ENCODE results near the gene NDC1. TPM values are rescaled to one million over a fixed set of nuclear protein-coding genes. Genes with fewer than 3 reads are reported as not detected.

The NDC1 gene
- total RNA-seq, 1 donor from 2014 or later: 14.8 TPM

GRCh38 chr1:53804791-53805505 lies 33.1 kb downstream of the NDC1 start:
- H3K36me3 ChIP-seq (ENCODE audit: insufficient read depth, low read length): peaks cover 10% of the 10 kb centered on the region

GRCh38 chr1:53804181-53804580 lies 33.9 kb downstream of the NDC1 start:
- TF ChIP-seq CTCF (IDR thresholded peaks at IDR 0.05; ENCODE audit: insufficient read depth, low read depth, low read length): no peak
- no peak for TF ChIP-seq EZH2 (IDR thresholded peaks at IDR 0.05; ENCODE audit: insufficient read depth, low read length)
- H3K36me3 ChIP-seq (ENCODE audit: insufficient read depth, low read length): peaks cover 13% of the 10 kb centered on the region

More at GRCh38 chr1:53804791-53805505, 33.1 kb downstream of the NDC1 start:
- H3K27ac Mint-ChIP-seq (ENCODE audit: unreplicated experiment): no peak overlapping the region
- no peaks in the 10 kb centered on the region for H3K27me3 Mint-ChIP-seq (ENCODE audit: low read depth, unreplicated experiment)
- H4K20me1 ChIP-seq (ENCODE audit: insufficient read depth, low read length): no peaks in the 10 kb centered on the region
- H3K79me2 ChIP-seq (ENCODE audit: insufficient read depth, low read length): no peaks in the 10 kb centered on the region
- H3K4me3 ChIP-seq (ENCODE audit: insufficient read depth, low read depth, low read length): no peak overlapping the region
- H3K9me3 ChIP-seq (ENCODE audit: insufficient read depth, low read depth, low read length): no peaks in the 10 kb centered on the region
- H3K27me3 ChIP-seq (ENCODE audit: insufficient read depth, low read length): no peaks in the 10 kb centered on the region
- FAIRE-seq: no peak
- no peak overlapping the region for H3K27ac ChIP-seq (ENCODE audit: low read depth, low read length)
- no peak overlapping the region for H3K9ac ChIP-seq (ENCODE audit: low read length)
- H3K4me1 Mint-ChIP-seq (ENCODE audit: low read depth, unreplicated experiment): no peaks in the 10 kb centered on the region
- H3K4me2 ChIP-seq (ENCODE audit: low read length): no peak overlapping the region
- no peaks in the 10 kb centered on the region for H3K9me3 Mint-ChIP-seq (ENCODE audit: unreplicated experiment)
- no peak overlapping the region for H2AFZ ChIP-seq (ENCODE audit: low read depth, low read length)
- TF ChIP-seq EZH2 (IDR thresholded peaks at IDR 0.05; ENCODE audit: insufficient read depth, low read length) (no peak), CTCF (IDR thresholded peaks at IDR 0.05; ENCODE audit: insufficient read depth, low read depth, low read length) (no peak)
- peaks cover 3% of the 10 kb centered on the region for H3K4me1 ChIP-seq (ENCODE audit: insufficient read depth, low read length)
- H3K4me3 Mint-ChIP-seq (ENCODE audit: unreplicated experiment): no peak overlapping the region
- no peak for DNase-seq (ENCODE audit: low read depth)
- H3K36me3 Mint-ChIP-seq (ENCODE audit: low read depth, unreplicated experiment): no peaks in the 10 kb centered on the region

GRCh38 chr1:53800621-53801020 lies 37.5 kb downstream of the NDC1 start:
- Histone ChIP-seq H3K4me3 (ENCODE audit: insufficient read depth, low read depth, low read length) (no peak overlapping the region), H3K4me2 (ENCODE audit: low read length) (no peak overlapping the region), H3K27ac (ENCODE audit: low read depth, low read length) (no peak overlapping the region), H3K4me1 (ENCODE audit: insufficient read depth, low read length) (no peaks in the 10 kb centered on the region), H2AFZ (ENCODE audit: low read depth, low read length) (no peak overlapping the region), H4K20me1 (ENCODE audit: insufficient read depth, low read length) (no peaks in the 10 kb centered on the region), H3K79me2 (ENCODE audit: insufficient read depth, low read length) (no peaks in the 10 kb centered on the region), H3K36me3 (ENCODE audit: insufficient read depth, low read length) (peaks cover 16% of the 10 kb centered on the region), H3K9me3 (ENCODE audit: insufficient read depth, low read depth, low read length) (no peaks in the 10 kb centered on the region), H3K9ac (ENCODE audit: low read length) (no peak overlapping the region), H3K27me3 (ENCODE audit: insufficient read depth, low read length) (no peaks in the 10 kb centered on the region)
- H3K4me3 Mint-ChIP-seq (ENCODE audit: unreplicated experiment): no peak overlapping the region
- DNase-seq (ENCODE audit: low read depth) (no peak), FAIRE-seq (no peak)
- no peak overlapping the region for H3K27ac Mint-ChIP-seq (ENCODE audit: unreplicated experiment)
- H3K27me3 Mint-ChIP-seq (ENCODE audit: low read depth, unreplicated experiment): no peaks in the 10 kb centered on the region
- H3K4me1 Mint-ChIP-seq (ENCODE audit: low read depth, unreplicated experiment): no peaks in the 10 kb centered on the region
- TF ChIP-seq EZH2 (IDR thresholded peaks at IDR 0.05; ENCODE audit: insufficient read depth, low read length): no peak
- no peak for TF ChIP-seq CTCF (IDR thresholded peaks at IDR 0.05; ENCODE audit: insufficient read depth, low read depth, low read length)
- no peaks in the 10 kb centered on the region for H3K9me3 Mint-ChIP-seq (ENCODE audit: unreplicated experiment)
- peaks cover 2% of the 10 kb centered on the region for H3K36me3 Mint-ChIP-seq (ENCODE audit: low read depth, unreplicated experiment)

More at GRCh38 chr1:53804181-53804580, 33.9 kb downstream of the NDC1 start:
- no peaks in the 10 kb centered on the region for H3K79me2 ChIP-seq (ENCODE audit: insufficient read depth, low read length)
- H3K9ac ChIP-seq (ENCODE audit: low read length): no peak overlapping the region
- no peaks in the 10 kb centered on the region for H4K20me1 ChIP-seq (ENCODE audit: insufficient read depth, low read length)
- H3K4me3 Mint-ChIP-seq (ENCODE audit: unreplicated experiment): no peak overlapping the region
- H3K9me3 ChIP-seq (ENCODE audit: insufficient read depth, low read depth, low read length): no peaks in the 10 kb centered on the region
- DNase-seq (ENCODE audit: low read depth): no peak
- no peaks in the 10 kb centered on the region for H3K36me3 Mint-ChIP-seq (ENCODE audit: low read depth, unreplicated experiment)
- no peak overlapping the region for H3K4me2 ChIP-seq (ENCODE audit: low read length)
- H3K27ac Mint-ChIP-seq (ENCODE audit: unreplicated experiment): no peak overlapping the region
- H3K4me1 Mint-ChIP-seq (ENCODE audit: low read depth, unreplicated experiment): no peaks in the 10 kb centered on the region
- FAIRE-seq: no peak
- peaks cover 3% of the 10 kb centered on the region for H3K4me1 ChIP-seq (ENCODE audit: insufficient read depth, low read length)
- no peaks in the 10 kb centered on the region for H3K27me3 ChIP-seq (ENCODE audit: insufficient read depth, low read length)
- no peaks in the 10 kb centered on the region for H3K9me3 Mint-ChIP-seq (ENCODE audit: unreplicated experiment)
- H3K4me3 ChIP-seq (ENCODE audit: insufficient read depth, low read depth, low read length): no peak overlapping the region
- H3K27me3 Mint-ChIP-seq (ENCODE audit: low read depth, unreplicated experiment): no peaks in the 10 kb centered on the region
- H3K27ac ChIP-seq (ENCODE audit: low read depth, low read length): no peak overlapping the region
- no peak overlapping the region for H2AFZ ChIP-seq (ENCODE audit: low read depth, low read length)
